Fibroblast of skin of right quadriceps (primary cell): Measurements from ENCODE around the gene FAM209B.
A peak's percentile ranks its signal among the peaks of the same experiment; 100 is the strongest.
"Not testable (repeated sequence)": the region's sequence is repeated elsewhere in the genome, so short reads cannot be mapped to it uniquely, and the experiment has no call there.

ENCODE experiments used
- DNase-seq: peaks from one replicate; pipeline ENCODE4 v3.0.0-alpha.2; 2013

FAM209B gene

DNA sequence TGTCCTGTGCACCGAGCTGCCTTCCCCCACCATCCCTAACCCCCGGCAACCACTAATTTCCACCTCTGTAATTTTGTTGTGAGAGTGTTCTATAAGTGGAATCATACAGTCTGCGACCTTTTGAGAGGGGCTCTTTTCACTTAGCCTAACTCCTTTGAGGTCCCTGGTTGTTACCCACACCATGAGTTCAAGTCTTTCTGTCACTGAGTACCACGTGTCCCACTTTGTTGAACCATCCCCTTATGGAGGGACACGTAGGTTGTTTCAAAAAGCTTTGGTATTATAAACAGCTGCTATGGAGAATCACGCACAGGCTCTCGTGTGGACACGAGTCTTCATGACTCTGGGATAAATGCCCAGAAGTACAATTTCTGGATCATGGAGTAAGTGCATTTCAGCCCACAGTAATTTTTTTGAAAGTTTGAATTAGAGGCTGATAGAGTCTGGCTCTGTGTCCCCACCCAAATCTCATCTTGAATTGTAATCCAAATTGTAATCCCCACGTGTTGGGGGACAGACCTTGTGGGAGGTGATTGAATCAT, 9.5 kb downstream of the FAM209B start:
- DNase-seq, result no peak

- DNase-seq, result no peak
These were observed 18.5 kb downstream of the FAM209B start for GRCh38 chr20:56551571-56551970.

- DNase-seq, result no peak
These were observed 20.0 kb downstream of the FAM209B start for GRCh38 chr20:56552911-56553629.

DNA sequence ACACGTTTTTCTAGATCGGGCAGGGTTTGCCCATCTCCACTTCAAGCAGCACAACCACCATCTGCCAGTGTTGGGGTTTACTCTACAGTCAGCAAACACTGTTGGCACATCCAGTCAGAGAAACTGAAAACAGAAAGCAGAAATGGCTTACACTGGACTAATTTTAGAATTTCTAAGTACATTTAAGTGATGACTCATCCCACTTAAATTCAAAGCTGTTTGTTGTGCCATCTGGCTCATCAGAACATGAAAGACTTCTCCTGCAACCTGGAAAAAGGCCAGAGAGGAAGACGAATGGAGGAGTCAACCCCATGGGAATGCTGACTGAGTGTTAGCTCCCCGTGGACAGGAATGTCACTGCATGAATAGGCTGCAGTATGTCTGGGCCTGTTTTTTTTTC, 21.8 kb downstream of the FAM209B start:
- peak; percentile 98 for DNase-seq

GRCh38 chr20:56558968-56559367, 25.9 kb downstream of the FAM209B start:
- no peak for DNase-seq

GRCh38 chr20:56564526-56564925, 31.5 kb downstream of the FAM209B start:
- not testable (repeated sequence) for DNase-seq

GRCh38 chr20:56565511-56565910, 32.5 kb downstream of the FAM209B start:
- no peak for DNase-seq

- no peak for DNase-seq
These were observed 33.6 kb downstream of the FAM209B start for GRCh38 chr20:56566621-56567020.

- DNase-seq, result no peak
These were observed 37.8 kb downstream of the FAM209B start for GRCh38 chr20:56570832-56571231.

DNA sequence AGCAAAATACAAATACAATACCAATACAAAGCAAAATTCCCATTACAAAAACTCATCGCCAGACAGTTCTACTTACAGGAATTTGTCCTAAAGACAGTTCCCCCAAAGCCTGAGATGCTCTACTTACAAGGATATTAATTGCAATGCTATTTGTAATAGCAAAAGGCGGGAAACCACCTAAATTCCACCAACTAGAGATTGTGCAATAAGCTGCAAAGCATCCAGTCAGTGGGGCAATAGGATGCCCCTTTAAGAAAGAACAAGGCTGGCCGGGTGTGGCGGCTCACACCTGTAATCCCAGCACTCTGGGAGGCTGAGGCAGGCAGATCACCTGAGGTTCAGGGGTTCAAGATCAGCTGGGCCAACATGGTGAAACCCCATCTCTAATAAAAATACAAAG, 39.1 kb downstream of the FAM209B start:
- DNase-seq, result no peak

GRCh38 chr20:56573986-56574385, 40.9 kb downstream of the FAM209B start:
- DNase-seq, result no peak

GRCh38 chr20:56574531-56575142, 41.6 kb downstream of the FAM209B start:
- DNase-seq, result no peak

GRCh38 chr20:56575157-56575556, 42.1 kb downstream of the FAM209B start:
- DNase-seq, result no peak

GRCh38 chr20:56575961-56576360, 42.9 kb downstream of the FAM209B start:
- DNase-seq, result no peak

DNA sequence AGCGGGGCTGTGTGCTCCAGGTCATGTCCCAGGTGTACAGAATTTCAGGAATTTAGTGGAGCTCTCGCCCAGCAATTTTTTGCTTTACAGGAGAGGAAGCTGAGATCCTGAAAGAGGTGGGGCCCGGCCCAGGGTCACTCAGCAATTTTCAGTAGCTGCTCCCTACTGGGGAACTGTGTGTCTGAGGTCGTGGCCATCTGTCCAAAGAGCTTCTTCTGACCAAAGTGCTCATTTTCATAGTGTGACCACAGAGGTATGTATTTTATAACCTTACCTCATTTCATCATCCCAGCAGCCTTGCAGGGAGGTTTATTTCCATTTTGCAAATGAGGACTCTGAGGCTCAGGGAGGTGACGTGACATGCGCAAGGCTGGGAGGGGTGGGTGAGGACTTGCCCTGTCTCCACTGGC, 46.3 kb downstream of the FAM209B start:
- DNase-seq, result no peak

GRCh38 chr20:56580226-56580625, 47.2 kb downstream of the FAM209B start:
- DNase-seq, result no peak

DNA sequence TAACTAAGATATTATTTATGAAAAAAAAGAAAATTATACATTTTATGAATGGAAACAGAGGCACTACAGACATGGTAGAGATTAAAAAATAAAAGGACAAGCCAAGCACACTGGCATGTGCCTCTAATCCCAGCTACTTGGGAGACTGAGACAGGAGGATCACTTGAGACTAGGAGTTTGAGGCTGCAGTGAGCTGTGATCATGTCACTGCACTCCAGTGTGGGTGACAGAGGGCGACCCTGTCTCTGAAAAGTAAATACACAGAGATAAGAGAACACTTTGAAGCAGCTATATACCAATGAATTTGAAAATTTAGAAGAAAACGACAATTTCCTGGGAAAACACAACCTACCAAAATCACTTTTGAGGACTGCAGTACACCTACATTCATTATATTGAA, 48.7 kb downstream of the FAM209B start:
- no peak for DNase-seq

DNA sequence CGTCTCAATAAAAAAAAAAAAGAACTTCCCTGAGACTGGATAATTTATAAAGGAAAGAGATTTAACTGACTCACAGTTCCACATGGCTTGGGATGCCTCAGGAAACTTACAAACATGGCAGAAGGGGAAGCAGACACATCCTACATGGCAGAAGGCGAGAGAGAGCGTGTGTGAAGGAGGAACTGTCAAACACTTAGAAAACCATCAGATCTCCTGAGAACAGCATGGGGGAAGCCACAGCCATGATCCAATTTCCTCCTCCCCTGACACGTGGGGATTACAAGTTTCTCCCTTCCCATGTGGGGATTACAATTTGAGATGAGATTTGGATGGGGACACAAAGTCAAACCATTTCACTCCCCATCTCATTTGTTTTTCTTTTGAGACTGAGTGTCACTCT, 49.5 kb downstream of the FAM209B start:
- no peak for DNase-seq

DNA sequence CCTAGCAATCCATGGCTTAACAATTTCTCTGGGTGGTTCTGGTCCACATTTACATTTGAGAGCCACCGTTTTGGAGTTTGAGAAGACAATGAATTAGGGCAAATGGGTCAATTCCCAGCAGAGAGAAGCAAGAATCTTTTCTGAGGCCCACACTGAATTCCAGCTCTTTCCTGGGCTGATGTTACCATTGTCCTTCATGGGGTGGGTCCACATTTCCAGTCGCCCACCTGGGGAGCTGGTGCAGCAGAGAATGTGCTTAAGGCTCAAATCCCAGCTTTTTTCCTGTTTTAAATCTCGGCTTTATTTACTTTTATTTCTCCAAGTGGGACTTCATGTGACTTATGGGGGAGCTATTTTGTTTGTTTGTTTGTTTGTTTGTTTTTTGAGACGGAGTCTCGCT, 51.9 kb downstream of the FAM209B start:
- DNase-seq, result no peak
